ENCODE measurements around the gene CAMKMT.

The CAMKMT gene

DNA sequence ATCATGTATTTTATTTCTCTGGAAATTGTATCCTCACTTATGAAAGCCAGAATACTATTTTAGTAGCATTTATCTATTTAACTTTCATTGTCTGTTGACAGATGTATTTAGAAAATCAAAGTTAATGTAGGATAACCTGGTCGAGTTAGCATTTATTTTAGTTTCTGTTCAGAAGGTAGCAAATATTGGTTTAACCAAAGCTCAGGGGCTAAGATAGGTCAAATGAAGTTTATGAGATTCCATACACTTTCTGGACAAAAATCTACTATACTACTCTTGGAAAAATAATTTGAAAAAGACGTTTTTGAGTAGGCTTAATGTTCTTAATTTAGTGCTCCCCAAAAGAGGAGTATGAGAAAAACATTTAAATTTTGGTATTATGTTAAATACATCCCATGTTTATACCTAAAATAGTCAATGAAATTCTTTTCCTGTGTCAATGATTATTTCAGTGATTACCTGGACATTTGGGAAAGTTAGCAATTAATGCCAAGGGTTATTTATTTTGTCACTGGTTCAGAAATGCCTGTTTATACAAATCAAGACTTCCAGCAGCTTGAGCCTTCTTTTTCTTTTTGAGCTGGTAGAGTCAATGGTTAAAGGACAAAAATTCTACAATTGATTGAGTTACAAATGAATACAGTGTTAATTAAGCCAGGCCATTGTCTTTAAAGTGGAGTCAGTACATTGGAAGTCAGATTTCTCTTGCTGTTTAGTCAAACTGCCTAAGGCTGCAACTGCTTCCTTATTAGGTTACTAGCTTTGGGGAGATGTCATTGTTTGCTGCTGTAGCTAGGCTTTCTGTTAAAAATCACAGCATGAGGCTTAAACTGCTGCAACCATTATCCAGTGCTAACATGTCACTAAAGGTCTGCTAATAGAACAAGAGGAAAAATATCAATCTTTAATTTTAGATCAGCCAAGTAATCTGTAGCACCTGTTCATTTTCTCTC is 182.3 kb downstream of the CAMKMT start:
- H3K27ac ChIP-seq (ENCODE audit: low read depth, low read length, poor library complexity, severe bottlenecking), result no peak overlapping the region
- TF ChIP-seq, protein P1, sequence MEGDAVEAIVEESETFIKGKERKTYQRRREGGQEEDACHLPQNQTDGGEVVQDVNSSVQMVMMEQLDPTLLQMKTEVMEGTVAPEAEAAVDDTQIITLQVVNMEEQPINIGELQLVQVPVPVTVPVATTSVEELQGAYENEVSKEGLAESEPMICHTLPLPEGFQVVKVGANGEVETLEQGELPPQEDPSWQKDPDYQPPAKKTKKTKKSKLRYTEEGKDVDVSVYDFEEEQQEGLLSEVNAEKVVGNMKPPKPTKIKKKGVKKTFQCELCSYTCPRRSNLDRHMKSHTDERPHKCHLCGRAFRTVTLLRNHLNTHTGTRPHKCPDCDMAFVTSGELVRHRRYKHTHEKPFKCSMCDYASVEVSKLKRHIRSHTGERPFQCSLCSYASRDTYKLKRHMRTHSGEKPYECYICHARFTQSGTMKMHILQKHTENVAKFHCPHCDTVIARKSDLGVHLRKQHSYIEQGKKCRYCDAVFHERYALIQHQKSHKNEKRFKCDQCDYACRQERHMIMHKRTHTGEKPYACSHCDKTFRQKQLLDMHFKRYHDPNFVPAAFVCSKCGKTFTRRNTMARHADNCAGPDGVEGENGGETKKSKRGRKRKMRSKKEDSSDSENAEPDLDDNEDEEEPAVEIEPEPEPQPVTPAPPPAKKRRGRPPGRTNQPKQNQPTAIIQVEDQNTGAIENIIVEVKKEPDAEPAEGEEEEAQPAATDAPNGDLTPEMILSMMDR (IDR thresholded peaks at IDR 0.05; ENCODE audit: low read length), result no peak
- no peak for TF ChIP-seq EZH2 (IDR thresholded peaks at IDR 0.05; ENCODE audit: borderline replicate concordance, low read length)
- H3F3A ChIP-seq (ENCODE audit: insufficient read depth, low read length), result no peaks in the 10 kb centered on the region
- no peak overlapping the region for H3K9ac ChIP-seq (ENCODE audit: low read length)
- H2AFZ ChIP-seq (ENCODE audit: low read length), result no peak overlapping the region
- no peaks in the 10 kb centered on the region for H3K27me3 ChIP-seq (ENCODE audit: insufficient read depth, low read length)
- no peaks in the 10 kb centered on the region for H3K9me2 ChIP-seq (ENCODE audit: low read depth, low read length)
- H3K79me2 ChIP-seq (ENCODE audit: insufficient read depth, low read length), result no peaks in the 10 kb centered on the region
- H3K9me3 ChIP-seq (ENCODE audit: low read length), result no peaks in the 10 kb centered on the region
- no peaks in the 10 kb centered on the region for H3K4me1 ChIP-seq (ENCODE audit: insufficient read depth, low read length, severe bottlenecking)
- H4K20me1 ChIP-seq (ENCODE audit: insufficient read depth, low read length), result no peaks in the 10 kb centered on the region
- H3K4me3 ChIP-seq (ENCODE audit: low read depth, low read length, poor library complexity, severe bottlenecking), result no peak overlapping the region
- H3K4me2 ChIP-seq (ENCODE audit: low read length), result no peak overlapping the region
- no peaks in the 10 kb centered on the region for H3K36me3 ChIP-seq (ENCODE audit: insufficient read depth, low read length)

DNA sequence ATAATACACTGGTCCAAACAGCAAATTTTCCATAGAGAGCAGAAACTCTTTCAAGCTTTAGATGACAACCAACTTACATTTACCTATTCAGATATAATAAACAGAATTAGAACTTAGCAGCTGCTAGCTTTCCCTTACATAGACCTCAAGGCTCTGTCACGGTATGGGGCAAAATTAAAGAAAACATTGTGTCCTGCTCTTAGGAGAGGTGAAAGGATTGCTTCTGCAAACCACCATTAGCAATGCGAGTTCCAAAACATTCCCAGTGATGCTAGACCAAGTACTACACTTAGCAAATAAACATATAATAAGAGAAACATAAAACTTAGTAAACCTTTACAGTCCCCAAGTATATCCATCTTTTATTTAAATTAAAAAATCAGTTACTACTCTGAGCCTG is 183.3 kb downstream of the CAMKMT start:
- H3K4me3 ChIP-seq (ENCODE audit: low read depth, low read length, poor library complexity, severe bottlenecking), result no peak overlapping the region
- H4K20me1 ChIP-seq (ENCODE audit: insufficient read depth, low read length), result no peaks in the 10 kb centered on the region
- H3K9ac ChIP-seq (ENCODE audit: low read length), result no peak overlapping the region
- no peaks in the 10 kb centered on the region for H3K9me2 ChIP-seq (ENCODE audit: low read depth, low read length)
- no peaks in the 10 kb centered on the region for H3F3A ChIP-seq (ENCODE audit: insufficient read depth, low read length)
- no peaks in the 10 kb centered on the region for H3K4me1 ChIP-seq (ENCODE audit: insufficient read depth, low read length, severe bottlenecking)
- no peaks in the 10 kb centered on the region for H3K36me3 ChIP-seq (ENCODE audit: insufficient read depth, low read length)
- no peak overlapping the region for H3K4me2 ChIP-seq (ENCODE audit: low read length)
- H3K27me3 ChIP-seq (ENCODE audit: insufficient read depth, low read length), result no peaks in the 10 kb centered on the region
- H2AFZ ChIP-seq (ENCODE audit: low read length), result no peak overlapping the region
- TF ChIP-seq, protein P1 (IDR thresholded peaks at IDR 0.05; ENCODE audit: low read length), result no peak
- TF ChIP-seq EZH2 (IDR thresholded peaks at IDR 0.05; ENCODE audit: borderline replicate concordance, low read length), result no peak
- H3K9me3 ChIP-seq (ENCODE audit: low read length), result no peaks in the 10 kb centered on the region
- no peak overlapping the region for H3K27ac ChIP-seq (ENCODE audit: low read depth, low read length, poor library complexity, severe bottlenecking)
- H3K79me2 ChIP-seq (ENCODE audit: insufficient read depth, low read length), result no peaks in the 10 kb centered on the region

GRCh38 chr2:44546459-44547127 is 184.8 kb downstream of the CAMKMT start:
- no peak for TF ChIP-seq EZH2 (IDR thresholded peaks at IDR 0.05; ENCODE audit: borderline replicate concordance, low read length)
- TF ChIP-seq, protein P1 (IDR thresholded peaks at IDR 0.05; ENCODE audit: low read length), result no peak
- H3K4me1 ChIP-seq (ENCODE audit: insufficient read depth, low read length, severe bottlenecking), result no peaks in the 10 kb centered on the region

More at GRCh38 chr2:44546459-44547127, 184.8 kb downstream of the CAMKMT start:
- Histone ChIP-seq H3F3A (ENCODE audit: insufficient read depth, low read length) (no peaks in the 10 kb centered on the region), H3K9ac (ENCODE audit: low read length) (no peak overlapping the region), H3K79me2 (ENCODE audit: insufficient read depth, low read length) (no peaks in the 10 kb centered on the region), H3K4me2 (ENCODE audit: low read length) (no peak overlapping the region), H2AFZ (ENCODE audit: low read length) (no peak overlapping the region), H3K9me2 (ENCODE audit: low read depth, low read length) (no peaks in the 10 kb centered on the region), H3K9me3 (ENCODE audit: low read length) (no peaks in the 10 kb centered on the region), H3K4me3 (ENCODE audit: low read depth, low read length, poor library complexity, severe bottlenecking) (no peak overlapping the region), H3K27ac (ENCODE audit: low read depth, low read length, poor library complexity, severe bottlenecking) (no peak overlapping the region), H4K20me1 (ENCODE audit: insufficient read depth, low read length) (no peaks in the 10 kb centered on the region), H3K27me3 (ENCODE audit: insufficient read depth, low read length) (no peaks in the 10 kb centered on the region), H3K36me3 (ENCODE audit: insufficient read depth, low read length) (no peaks in the 10 kb centered on the region)
